T-helper 9 cell (primary cell): Measurements from ENCODE around the gene RAB3IP.
"Not testable (repeated sequence)": the region's sequence is repeated elsewhere in the genome, so short reads cannot be mapped to it uniquely, and the experiment has no call there.

Source experiments
- DNase-seq: peaks from one replicate; pipeline ENCODE4 v3.0.0-alpha.2; 2020

Gene RAB3IP

GRCh38 chr12:69758105-69758504 is 19.4 kb downstream of the RAB3IP start:
- no peak for DNase-seq

- DNase-seq, result not testable (repeated sequence)
These were observed 20.9 kb downstream of the RAB3IP start for GRCh38 chr12:69759581-69759980.

- DNase-seq, result no peak
These were observed 26.9 kb downstream of the RAB3IP start for GRCh38 chr12:69765515-69765914.

- no peak for DNase-seq
These were observed 27.6 kb downstream of the RAB3IP start for GRCh38 chr12:69766260-69766659.

- DNase-seq, result no peak
These were observed 41.3 kb downstream of the RAB3IP start for GRCh38 chr12:69779928-69780327.

- no peak for DNase-seq
These were observed 44.7 kb downstream of the RAB3IP start for GRCh38 chr12:69783365-69783764.

GRCh38 chr12:69789351-69789750 is 50.7 kb downstream of the RAB3IP start:
- no peak for DNase-seq

GRCh38 chr12:69792533-69792932 is 53.9 kb downstream of the RAB3IP start:
- DNase-seq, result no peak

- not testable (repeated sequence) for DNase-seq
These were observed 68.6 kb downstream of the RAB3IP start for GRCh38 chr12:69807101-69807897.

- DNase-seq, result no peak
These were observed 72.3 kb downstream of the RAB3IP start for GRCh38 chr12:69810870-69811498.

GRCh38 chr12:69816082-69816481 is 77.4 kb downstream of the RAB3IP start:
- DNase-seq, result no peak

- DNase-seq, result no peak
These were observed 82.4 kb downstream of the RAB3IP start for GRCh38 chr12:69821032-69821455.

GRCh38 chr12:69821456-69822159 is 82.9 kb downstream of the RAB3IP start:
- DNase-seq, result no peak

- DNase-seq, result no peak
These were observed 83.7 kb downstream of the RAB3IP start for GRCh38 chr12:69822201-69822860.

GRCh38 chr12:69824028-69824427 is 85.4 kb downstream of the RAB3IP start:
- DNase-seq, result no peak

GRCh38 chr12:69824966-69825560 is 86.4 kb downstream of the RAB3IP start, which contains the start of gene MYRFL:
Gene MYRFL (plus strand): TSS chr12:69825227. CDS start chr12:69825518, 291 bp downstream.
- DNase-seq, result no peak

- DNase-seq, result no peak
These were observed 90.2 kb downstream of the RAB3IP start for GRCh38 chr12:69828897-69829296.

- DNase-seq, result no peak
These were observed 95.0 kb downstream of the RAB3IP start for GRCh38 chr12:69833696-69834095.

GRCh38 chr12:69834147-69834546 is 95.5 kb downstream of the RAB3IP start:
- DNase-seq, result no peak

- DNase-seq, result no peak
These were observed 95.9 kb downstream of the RAB3IP start for GRCh38 chr12:69834576-69834975.

- DNase-seq, result no peak
These were observed 96.4 kb downstream of the RAB3IP start for GRCh38 chr12:69835081-69835480.

- DNase-seq, result no peak
These were observed 97.4 kb downstream of the RAB3IP start for GRCh38 chr12:69836015-69836414.

- DNase-seq, result no peak
These were observed 98.5 kb downstream of the RAB3IP start for GRCh38 chr12:69837191-69837590.
